Dedifferentiated amniotic fluid mesenchymal stem cell (primary cell): ENCODE data around the gene GPATCH1.
A peak's percentile ranks its signal among the peaks of the same experiment; 100 is the strongest.
"Not testable (repeated sequence)": the region's sequence is repeated elsewhere in the genome, so short reads cannot be mapped to it uniquely, and the experiment has no call there.

ENCODE experiments used
- DNase-seq: peaks from one replicate; pipeline ENCODE4 v3.0.0-alpha.2; 2016; ENCODE audit errors: extremely low spot score

GPATCH1 gene

DNA sequence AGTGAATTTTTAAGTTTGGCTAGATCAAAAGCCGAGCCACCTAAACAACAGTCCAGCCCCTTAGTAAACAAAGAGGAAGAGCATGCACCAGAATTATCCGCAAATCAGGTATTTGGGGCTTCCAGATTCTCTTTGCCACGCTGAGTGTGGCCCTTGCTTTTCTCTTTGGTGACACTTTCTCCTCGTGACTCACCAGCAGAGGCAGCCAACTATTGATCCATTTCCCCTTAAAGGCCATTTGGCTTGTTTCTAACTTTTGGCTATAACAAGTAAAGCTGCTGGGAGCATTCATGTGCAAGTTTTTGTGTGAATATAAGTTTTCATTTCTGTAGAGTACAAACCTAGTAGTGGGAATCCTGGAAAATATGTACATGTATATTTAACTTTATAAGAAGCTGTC, 33.3 kb downstream of the GPATCH1 start:
- DNase-seq = no peak

DNA sequence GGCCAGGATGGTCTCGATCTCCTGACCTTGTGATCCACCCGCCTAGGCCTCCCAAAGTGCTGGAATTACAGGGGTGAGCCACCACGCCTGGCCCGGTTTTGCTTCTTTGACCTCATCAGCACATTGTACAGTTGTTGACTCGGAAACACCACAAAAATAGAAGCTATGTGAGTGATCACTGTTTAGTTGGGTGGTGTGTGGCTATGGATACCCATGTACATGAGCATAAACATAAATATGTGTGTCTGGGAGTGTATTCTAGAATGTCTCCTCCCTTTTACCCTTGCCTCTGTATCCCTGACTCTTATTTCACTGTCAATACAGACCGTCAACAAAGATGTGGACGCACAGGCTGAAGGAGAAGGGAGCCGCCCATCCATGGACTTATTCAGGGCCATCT, 36.5 kb downstream of the GPATCH1 start:
- DNase-seq = no peak

DNA sequence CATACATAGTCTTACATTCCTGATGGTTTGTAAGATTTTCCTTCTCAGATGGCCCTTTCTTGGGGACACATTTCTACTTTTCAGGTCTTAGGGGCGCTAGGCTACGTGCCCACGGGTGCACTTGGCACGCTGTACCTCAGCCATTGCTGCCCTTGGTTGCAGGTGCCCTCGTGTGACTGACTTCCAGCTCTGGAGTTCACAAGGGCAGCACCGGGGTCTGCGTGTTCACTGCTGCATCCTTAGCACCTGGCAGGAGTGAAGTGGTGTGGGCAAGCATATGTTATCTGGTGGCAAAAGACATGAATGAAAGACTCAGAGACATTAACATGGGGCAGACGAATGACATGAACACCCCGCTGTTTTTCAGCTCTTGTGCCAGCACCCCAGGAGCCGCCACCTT, 37.7 kb downstream of the GPATCH1 start:
- DNase-seq = no peak

DNA sequence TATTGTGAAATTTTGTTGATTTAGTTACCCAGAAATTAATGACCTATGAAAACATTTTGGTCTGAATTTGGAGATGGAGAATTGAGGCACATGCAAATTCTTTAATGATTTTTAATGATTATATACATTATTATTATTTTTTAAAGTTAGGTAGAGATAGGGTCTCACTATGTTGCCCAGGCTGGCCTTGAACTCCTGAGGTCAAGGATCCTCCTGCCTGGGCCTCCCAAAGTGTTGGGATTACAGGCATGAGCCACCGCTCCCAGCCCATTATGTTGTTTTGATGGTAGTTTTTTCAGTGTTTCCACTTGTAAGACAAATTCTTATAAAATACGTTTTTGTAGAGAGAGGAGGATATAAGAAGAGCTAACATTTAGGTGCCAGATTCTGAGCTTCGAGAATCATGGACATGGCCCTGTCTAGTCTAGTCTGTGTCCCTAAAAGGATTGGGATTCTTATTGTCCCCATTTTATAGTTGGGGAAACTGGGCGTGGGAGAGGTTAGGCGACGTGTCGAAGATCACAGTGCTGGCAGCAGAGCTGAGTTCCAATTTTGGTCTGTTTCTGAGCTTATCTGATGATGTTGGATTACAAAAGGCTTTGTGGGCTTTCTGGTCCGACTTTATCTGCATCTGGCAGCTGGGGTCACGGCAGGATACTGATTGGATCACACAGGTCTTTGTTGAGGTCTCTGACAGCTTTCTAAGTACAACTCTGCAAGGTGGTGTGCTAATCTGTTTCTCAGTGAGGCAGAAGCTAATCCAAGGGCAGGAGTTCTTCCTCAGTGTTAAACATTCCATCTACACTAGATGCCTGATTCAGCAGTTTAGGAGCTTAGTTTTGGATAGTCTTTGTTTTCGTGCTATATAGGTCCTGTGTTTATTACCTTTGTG, 43.5 kb downstream of the GPATCH1 start:
- DNase-seq = no peak

DNA sequence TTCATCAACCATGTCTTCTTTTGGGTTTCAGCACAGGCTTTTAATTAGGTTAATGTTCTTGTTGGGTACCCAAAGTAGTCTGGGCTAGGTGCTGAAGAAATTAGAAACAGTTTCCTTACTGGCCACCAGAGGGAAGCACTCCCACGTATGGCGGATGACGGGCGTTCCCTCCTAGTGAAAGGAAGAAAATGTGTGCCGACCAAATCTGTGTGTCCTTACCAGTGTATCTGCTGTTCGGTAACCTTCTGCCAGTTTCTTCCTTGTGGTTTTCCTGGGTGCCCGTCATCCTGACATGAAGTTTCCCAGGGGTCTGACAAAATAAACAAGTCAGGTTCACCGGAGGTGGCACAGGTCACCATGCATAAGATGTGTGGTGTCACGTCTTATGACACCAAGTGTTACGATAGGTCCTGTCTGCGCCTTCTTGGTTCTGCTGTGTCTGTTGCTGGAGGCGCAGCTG, 45.0 kb downstream of the GPATCH1 start:
- DNase-seq = peak; percentile 69

DNA sequence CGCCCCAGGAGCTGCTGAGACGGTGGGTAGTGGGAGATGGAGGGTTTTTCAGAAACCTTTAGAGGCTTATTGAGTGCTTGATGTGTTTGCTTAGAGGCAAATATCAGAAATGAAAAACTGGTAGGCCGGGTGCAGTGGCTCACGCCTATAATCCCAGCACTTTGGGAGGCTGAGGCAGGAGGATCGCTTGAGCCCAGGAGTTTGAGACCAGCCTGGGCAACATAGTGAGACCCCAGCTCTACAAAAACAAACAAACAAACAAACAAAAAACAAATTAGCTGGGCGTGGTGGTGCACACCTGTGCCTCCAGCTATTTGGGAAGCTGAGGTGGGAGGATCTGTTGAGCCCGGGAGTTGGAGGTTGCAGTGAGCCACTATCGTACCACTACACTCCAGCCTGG, 45.7 kb downstream of the GPATCH1 start:
- not testable (repeated sequence) for DNase-seq

DNA sequence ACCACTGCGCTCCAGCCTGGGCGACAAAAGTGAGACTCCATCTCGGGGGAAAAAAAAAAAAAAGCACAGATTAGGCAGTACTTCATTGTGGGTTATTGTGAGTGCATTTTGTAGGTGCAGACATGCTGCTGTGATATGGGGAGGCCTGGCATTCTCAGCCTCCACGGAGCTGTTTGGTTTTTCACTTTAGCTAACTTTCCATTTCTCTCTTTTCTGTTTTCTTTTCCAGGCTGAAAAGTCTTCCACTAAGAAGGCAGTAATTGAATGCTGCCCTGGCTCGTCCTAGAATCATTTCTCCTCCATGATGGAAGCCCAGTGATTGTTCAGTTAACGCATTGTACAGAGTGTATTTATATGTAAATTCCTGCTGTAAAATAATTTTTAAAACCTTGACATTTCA, 48.9 kb downstream of the GPATCH1 start:
- no peak for DNase-seq

DNA sequence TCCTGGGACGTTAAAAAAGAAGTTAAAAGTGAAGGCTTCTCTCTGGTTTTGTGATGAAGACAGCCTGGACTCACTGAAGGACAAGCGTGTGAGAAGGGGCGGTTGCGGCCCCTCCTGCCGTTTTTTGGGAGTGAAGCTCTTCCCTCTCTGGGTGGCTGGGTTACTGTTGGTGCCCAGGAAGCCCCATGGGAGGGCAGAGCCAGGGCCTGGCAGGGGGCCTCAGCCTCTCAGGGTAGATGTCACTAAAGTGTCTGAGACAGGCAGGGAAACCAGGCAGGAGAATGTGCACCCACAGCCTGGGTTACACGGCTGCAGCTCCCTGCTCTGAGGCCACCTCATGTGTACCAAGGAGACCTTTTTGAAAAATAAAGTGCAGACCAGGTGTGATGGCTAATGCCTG, 49.5 kb downstream of the GPATCH1 start:
- no peak for DNase-seq

DNA sequence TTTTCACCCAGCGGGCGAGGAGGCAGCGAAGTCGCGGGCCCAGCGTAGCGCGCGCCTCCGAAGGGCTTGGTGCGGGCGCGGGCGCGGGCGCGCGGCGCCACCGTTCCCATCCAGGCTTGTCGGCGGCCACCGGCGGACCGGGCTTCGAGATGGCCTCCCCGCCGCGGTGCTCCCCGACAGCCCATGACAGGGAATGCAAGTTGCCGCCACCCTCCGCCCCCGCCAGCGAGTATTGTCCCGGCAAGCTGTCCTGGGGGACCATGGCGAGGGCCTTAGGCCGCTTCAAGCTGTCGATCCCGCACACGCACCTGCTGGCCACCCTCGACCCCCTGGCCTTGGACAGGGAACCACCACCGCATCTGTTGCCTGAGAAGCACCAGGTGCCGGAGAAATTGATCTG, 51.0 kb downstream of the GPATCH1 start, which contains the start of gene WDR88:
TSS of gene WDR88 (plus strand) at position 94 of the 400 bp plus-strand sequence. CDS start at position 150, 56 bp downstream.
- no peak for DNase-seq

DNA sequence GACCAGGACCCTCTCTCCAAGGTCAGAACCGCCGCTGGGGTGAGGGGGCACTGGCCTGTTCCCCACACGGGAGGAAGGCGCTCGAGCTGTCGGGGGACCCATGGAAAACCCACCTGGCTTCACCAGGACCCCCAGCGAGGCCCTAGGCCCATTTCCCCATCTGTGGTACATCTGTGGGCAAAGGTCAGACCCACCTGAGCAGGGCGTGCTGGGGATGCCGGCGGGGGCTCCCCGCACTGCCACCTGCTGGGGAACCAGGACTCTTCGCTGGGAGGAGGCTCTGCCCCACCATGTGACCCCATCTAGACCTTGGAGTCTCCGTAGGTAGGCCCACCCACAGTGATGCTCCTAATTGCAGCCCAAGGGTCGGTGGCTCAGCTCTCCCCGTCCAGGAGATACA, 51.4 kb downstream of the GPATCH1 start:
- DNase-seq = no peak

DNA sequence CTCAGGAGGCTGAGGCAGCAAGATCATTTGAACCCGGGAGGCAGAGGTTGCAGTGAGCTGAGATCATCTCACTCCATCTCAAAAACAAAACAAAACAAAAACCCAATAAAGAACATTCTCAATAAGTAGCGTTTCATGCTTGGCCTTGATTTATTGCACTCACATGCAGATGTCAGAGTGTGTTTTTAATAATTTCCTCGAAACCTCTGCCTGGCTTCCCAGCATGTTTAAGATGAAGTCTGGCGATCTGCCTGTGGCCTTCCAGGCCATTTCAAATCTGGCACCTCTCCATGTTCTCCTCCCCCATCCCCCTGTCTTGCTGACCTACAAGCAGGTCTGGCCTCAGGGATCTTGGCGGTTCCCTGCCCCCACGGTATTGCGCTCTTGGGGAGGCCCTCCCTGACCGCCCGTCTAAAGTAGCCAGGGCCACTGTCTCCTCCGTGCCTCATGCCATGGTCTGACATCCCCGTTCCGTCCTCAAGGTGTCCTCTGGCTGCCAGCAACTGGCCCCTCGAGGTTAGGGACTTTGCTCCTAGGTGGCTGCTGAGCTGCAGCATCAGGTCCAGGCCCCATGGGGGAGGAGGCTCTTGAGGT, 52.6 kb downstream of the GPATCH1 start:
- no peak for DNase-seq

DNA sequence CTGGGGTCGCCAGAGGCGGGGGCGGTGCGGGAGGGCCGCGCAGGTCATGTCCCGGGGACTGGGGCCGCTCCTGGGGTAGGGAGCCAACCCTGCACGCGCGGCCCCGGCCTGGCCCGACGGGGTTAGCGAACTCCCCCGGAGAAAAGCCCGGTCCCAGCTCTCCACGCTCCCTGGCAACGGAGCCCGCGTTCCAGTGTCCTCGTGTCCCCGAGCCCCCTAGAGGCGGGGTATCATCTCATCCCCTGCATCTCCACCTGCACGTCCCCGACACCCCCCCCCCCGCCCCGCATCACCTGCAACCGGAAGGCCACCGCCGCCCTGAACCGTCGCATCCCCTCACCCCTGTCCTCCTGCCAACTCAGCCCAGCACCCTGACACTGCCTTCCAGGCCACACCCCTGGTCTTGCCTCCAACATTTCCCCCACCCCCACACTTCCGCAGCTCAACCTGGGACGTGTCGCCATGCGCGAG, 53.6 kb downstream of the GPATCH1 start:
- no peak for DNase-seq

DNA sequence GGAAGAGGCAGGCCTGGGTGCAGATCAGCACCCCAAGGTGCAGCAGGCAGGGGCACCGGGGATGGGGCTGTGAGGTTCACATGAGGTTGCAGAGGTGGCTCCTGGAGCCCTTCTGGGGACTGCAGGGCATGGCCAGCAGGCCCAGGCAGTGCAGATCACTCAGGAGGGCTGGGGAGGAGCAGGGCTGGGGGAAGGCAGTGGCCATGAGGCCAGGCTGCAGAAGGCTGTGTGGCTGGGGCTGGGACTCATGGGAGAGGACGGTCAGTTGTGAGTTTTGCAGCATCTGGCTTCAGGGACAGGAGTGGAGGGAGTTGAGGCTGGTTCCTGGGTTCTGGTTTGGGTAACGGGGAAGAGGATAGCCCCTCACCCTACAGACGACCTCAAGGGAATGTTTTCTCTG, 58.2 kb downstream of the GPATCH1 start:
- no peak for DNase-seq

DNA sequence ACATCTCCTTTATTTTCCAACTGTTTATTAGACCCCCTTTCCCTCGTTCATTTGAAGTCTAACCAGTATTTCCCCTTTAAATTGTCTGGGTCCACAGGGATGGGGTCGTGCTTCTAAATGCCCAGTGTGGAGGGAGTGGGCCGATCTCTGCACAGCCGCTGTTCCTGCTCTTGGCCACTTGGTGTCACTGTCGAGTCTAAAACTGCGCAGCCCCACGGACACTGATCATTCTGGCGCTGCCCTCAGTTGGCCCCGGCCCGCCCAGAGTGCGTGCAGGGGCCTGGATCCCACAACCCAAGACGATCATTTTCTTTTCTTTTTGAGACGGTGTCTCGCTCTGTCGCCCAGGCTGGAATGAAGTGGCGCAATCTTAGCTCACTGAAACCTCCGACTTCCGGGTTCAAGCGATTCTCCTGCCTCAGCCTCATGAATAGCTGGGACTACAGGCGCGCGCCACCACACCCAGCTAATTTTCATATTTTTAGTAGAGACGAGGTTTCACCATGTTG, 63.0 kb downstream of the GPATCH1 start:
- DNase-seq = peak; percentile 51

DNA sequence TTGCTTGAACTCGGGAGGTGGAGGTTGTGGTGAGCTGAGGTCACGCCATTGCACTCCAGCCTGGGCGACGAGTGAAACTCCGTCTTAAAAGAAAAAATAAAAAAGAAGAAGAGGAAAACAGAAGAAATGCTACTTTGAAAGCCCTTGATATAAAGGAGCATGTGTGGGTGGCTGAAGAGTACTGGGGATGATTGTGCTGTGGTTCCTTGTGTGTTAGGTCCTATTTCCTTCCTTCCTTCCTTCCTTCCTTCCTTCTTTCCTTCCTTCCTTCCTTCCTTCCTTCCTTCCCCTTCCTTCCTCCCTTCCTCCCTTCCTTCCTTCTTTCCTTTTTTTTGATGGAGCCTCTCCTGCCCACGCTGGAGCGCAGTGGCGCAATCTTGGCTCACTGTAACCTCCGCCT, 65.2 kb downstream of the GPATCH1 start:
- DNase-seq = no peak

DNA sequence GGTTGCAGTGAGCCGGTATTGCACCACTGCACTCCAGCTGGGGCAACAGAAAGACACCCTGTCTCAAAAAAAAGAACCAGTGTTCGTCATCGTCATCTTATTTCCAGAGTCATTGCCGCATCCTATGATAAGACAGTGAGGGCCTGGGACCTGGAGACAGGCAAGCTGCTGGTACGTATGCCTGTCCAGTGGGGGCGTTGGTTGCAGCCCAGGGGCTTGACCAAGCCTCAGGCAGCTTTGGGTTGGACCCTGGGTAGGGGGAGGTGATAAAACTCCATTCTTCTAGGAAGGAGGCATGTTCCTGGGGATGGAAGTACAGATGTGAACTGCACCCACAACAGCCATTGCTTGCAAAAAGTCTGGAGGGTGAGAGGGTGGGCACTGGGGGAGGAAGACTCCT, 66.6 kb downstream of the GPATCH1 start:
- DNase-seq = no peak

DNA sequence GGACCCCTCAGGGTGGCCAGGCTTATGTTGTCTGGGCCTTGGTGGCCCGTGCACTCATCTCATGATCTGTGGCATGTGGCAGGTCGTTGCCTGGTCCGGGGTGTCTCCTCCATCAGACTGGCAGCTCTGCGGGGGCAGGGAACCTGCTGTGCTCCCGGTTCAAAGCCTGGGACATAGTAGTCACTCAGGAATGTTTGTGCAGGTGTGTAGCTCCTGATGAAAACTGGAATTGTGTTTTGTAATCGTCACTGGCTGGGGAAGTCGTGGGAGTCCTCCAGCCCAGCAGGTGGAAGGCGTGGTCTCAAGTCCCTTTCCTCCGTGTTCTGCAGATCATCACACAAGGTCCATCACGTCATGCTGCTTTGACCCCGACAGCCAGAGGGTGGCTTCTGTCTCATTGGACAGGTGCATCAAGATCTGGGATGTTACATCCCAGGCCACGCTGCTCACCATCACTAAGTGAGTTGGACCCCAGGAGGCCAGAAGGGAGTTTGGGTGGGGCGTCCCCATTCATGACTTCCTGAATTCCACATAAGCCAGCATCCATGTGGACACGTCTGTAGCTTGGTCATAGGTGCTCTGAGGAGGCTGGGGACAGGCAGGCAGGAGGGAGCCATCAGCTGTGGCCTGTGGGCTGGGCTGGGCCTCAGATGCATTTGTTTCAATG, 70.0 kb downstream of the GPATCH1 start:
- DNase-seq = no peak

DNA sequence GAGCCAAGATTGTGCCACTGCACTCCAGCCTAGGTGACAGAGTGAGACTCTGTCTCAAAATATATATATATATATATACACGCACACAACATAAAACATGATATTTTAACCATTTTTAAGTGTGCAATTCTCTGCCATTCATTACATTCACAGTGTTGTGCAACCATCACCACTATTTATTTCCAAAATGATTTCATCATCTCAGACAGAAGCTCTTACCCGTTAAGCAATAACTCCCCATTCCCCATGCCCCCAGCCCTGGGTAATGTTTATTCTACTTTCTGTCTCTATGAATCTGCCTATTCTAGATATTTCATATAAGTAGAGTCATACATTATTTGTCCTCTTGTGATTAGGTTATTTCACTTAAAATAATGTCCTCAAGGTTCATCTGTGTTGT, 71.2 kb downstream of the GPATCH1 start:
- DNase-seq = no peak

DNA sequence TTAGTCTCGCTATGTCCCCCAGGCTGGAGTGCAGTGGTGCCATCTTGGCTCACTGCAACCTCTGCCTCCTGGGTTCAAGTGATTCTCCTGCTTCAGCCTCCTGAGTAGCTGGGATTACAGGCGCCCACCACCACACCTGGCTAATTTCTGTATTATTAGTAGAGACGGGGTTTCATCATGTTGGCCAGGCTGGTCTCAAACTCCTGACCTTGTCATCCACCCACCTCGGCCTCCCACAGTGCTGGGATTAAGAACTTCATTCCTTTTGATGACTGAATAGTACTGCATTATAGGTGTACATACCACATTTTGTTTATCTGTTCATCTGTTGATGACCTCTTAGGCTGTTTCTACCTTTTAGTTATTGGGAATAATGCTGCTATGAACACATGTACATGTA, 71.6 kb downstream of the GPATCH1 start:
- DNase-seq = not testable (repeated sequence)

DNA sequence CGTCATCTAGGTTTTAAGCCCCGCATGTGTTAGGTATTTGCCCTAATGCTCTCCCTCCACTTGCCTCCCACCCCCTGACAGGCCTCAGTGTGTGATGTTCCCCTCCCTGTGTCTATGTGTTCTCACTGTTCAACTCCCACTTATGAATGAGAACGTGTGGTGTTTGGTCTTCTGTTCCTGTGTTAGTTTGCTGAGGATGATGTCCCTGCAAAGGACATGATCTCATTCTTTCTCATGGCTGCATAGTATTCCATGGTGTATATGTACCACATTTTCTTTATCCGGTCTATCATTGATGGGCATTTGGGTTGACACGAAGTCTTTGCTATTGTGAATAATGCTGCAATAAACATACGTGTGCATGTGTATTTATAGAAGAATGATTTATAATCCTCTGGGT, 73.3 kb downstream of the GPATCH1 start:
- not testable (repeated sequence) for DNase-seq

DNA sequence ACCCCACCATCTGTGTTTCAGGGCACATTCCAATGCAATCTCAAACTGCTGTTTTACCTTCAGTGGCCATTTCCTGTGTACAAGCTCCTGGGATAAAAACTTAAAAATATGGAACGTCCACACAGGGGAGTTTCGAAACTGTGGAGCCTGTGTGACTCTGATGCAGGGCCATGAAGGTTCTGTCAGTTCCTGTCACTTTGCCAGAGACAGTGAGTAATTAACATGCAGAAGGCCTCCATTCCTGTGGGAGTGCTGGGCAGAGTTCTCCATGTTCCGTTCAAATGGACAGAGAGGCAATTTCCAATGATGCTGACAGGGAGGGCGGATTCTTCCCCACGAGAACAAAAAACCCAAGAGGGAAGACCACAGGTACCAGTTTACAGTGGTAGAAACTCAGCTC, 75.4 kb downstream of the GPATCH1 start:
- no peak for DNase-seq

DNA sequence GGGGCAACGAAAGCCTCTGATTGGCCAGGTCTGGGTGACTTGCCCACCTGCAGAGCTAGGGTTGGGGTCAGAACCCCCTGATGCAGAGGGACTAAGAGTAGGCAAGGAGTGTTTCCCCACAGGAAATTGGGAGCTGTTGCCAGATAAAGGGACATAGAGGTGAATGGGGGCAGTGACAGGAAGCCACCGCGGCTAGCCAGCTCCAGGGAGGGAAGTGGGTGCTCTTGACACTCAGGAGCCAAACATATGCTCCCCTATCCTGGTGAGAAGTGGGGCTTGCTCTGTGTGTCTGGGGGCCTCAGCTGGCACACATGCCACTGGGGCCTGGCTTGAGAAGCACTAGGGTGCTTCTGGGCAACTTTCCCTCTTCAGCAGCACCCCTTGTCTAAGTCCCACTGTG, 76.9 kb downstream of the GPATCH1 start:
- DNase-seq = no peak
